GM10847 (cell line): ENCODE data around the gene CACNA2D4.

Experiments used
- POLR2A ChIP-seq: IDR thresholded peaks from 2 replicates; pipeline ENCODE4 v1.6.1; 2011; ENCODE audit not compliant: insufficient read length; ENCODE audit errors: extremely low read depth

CACNA2D4 gene

DNA sequence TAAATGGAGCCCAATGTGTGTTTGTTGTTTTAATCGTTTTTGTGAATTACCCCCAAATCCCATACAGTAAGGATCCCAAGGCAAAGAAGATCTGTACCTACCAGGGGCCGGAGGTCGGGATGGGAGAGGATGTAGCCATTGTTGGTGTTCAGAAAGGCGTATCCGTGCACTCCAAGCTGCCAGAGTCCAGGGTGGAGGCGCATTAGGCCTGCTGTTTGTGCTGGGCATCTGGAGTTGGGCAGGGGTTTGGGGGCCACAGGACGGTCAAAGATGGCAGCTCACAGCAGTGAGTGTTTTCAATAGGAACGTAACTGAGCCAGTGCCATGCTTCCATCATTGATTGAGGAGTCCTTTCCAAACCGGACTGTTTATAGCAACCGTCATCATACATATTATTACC, 40.2 kb downstream of the CACNA2D4 start:
- TF ChIP-seq POLR2A: no peak

DNA sequence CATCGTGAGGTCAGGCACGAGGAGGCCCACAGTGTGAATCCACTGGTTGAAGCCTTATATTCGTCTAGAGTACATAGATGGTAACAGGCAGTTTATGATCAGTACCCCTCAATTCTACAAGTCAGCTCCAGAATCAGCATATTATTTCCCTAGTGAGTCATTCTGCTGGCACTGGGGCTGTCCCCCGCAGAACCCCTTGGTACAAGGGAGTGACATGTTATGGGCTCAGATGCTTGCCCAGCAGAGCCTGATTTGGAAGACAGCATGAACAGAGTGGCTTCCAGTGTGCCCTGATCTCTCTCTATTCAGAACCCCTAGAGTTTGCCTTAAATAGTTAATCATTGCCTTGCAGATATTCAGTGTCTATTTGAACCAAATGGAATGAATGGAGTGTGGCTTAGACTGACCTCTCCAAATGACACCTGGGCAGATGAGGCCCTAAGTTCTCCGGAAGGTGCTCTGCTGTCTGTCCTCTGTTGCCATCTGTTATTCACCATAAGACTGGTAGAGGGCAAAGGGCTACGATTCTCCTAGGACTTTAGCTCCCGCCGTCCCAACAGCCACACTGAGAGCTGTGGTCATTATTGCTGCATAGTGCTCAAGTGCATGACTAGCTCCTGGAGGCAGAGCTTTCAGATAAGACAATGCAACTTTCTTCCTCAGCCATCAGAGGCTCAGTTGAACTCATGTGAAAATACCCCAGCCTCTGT, 41.1 kb downstream of the CACNA2D4 start:
- no peak for TF ChIP-seq POLR2A

DNA sequence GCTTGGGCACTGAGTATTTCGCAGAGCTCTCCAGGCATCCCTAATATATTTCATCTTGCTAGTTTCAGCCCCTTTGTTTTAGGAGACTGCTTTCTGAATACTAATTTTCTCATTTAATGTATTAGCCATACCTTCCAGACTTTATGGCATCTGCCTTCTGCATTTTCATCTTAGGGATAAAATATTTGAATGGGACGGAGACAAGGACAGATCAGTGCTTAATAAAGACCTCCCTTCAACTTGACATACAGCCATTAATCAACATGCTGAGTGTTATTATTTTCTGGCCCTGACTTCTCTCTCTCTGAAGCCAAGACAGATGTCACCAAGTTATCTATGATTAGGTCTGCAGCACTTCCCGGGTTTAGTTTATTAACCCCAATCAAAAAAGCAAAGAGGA, 42.4 kb downstream of the CACNA2D4 start:
- no peak for TF ChIP-seq POLR2A

DNA sequence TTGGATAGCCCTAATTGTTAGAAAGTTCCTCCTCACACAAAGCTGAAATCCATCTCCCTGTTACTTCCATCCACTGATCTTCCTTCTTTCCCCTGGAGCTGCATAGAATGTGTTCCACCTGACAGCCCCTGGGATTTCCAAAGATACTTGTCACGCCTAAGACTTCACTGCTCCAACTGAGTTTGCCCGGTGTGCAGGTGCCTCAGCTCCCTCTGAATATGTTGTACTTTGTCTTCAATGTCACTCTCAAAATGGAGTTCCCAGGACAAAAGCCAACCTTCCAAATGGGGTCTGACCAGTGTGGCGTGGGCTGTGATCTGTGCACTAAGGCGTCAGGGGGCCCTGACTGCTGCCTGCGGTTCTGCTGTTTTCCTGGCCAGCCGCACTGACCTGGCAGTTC, 42.8 kb downstream of the CACNA2D4 start:
- no peak for TF ChIP-seq POLR2A

DNA sequence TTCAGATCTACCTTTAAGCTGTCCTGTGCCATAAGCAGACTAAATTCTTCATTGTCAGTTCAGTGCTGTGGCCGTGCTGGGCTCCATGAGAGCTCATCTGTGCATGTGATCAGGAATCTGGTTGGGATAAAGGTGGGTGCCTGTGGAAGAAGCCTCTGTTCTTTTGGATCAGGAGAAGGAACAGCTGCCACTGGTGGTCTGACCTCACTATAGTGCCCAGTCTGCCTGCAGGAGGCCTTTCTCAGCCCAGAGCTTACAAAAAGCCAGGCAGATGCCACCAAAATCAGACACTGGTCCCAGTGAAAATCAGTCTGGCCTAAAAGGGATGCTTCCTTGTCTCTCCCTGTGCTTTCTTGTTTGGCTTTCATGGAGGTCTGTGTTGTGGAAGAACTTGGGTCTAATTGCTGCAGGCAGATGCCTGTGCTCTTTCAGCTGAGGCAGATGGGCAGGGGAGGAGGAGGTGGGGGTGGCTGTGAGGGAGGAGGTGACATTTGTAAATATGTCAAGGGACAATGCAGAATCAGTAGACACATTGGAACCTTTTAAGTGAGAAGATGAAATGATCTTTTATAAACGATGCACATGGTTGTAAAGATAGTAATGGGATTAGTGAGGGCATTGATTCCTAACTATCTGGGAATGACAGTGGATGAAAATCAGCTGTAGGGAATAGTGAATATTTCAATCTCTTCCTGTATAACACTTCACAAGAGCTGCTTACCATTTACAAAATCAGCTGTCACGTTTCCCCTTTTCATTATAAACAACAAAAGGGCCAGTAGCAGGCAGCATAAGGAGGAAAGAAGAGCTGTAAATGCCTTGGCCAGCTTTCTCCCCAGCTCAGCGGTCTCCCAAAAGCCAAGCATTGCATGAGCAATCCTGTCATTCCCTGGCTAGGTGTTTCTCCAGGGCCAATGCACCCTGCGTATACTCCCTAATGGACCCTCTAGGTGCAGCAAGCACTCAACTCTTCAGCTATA, 44.6 kb downstream of the CACNA2D4 start:
- TF ChIP-seq POLR2A: no peak

DNA sequence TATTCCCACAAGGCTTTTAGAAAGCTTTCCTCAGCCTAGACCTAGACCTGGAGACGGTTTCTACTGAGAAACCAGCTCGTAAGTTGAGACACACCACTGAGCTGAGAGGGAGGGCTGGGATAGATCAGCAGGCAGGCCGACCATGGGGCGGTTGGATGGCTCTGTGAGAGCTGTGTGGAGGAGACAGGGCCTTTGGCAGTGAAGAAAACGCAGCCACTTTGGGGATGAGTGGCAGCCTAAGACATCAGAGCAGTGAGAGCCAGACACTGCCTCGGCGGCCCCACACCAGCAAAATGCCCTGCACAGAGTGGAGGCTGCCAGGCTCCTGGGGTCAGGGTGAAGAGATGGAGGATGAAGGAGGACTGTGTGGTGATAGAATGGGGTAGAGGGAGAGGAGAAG, 46.0 kb downstream of the CACNA2D4 start:
- no peak for TF ChIP-seq POLR2A

DNA sequence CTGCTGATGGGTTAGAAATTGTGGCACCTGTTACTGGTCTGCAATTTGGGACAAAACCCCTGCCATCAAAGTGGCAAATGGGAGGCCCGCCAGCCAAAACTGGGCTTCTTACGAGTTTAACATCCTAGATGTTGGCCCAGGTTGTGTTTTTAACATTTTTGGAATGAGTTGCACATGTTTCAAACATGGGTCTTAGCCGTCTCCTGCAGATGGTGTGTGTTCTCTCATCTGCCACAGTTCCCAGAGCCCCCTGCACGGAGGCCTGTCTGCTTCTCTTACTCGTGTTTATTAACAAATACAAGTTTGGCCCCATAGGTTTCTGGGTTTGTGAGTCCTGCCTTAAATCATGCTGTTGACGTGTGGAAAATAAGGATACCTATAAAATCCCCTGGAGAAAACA, 46.5 kb downstream of the CACNA2D4 start:
- TF ChIP-seq POLR2A: no peak

DNA sequence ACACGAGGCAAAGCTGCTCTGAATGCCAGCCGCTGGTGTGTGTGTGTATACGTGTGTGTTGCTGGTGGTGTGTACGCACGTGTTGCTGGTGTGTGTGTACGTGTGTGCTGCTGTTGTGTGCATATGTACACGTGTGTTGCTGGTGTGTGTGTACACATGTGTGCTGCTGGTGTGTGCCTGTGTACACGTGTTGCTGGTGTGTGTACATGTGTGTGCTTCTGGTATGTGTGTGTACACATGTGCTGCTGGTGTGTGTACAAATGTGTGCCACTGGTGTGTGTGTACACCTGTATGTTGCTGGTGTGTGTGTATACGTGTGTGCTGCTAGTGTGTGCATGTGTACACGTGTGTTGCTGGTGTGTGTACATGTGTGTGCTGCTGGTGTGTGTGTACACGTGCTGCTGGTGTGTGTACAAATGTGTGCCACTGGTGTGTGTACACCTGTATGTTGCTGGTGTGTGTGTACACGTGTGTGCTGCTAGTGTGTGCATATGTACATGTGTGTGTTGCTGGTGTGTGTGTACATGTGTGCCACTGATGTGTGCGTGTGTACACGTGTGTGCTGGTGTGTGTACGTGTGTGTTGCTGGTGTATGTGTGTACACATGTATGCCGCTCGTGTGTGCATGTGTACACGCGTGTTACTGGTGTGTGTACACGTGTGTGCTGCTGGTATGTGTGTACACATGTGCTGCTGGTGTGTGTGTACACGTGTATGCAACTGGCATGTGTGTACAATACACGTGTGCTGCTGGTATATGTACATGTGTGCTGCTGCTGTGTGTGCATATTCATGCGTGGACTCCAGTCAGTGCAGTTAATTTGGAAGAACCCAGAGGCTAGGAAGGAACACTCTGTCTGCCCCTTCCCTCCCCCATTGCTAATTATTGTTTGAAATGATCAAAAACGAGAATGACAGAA, 47.2 kb downstream of the CACNA2D4 start:
- no peak for TF ChIP-seq POLR2A

DNA sequence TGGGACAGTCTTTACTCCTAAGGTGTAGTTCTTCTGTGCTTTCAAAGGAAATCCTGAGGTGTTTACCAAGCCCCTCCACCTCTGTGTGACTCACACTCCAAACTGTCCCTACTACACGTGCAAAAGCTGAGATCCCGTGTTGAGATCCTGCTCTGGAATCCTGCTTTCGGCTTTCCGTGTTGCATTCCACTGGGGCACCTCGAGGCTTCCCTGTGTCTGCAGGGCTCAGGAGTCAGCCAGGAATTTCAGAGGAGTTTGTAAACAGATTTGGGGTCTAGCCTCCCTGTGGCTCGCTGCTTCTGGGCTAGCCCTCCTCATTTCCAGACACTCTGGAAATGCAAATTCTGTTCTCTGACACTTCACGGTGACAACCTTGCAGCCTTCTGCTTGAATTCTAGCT, 48.4 kb downstream of the CACNA2D4 start:
- no peak for TF ChIP-seq POLR2A

DNA sequence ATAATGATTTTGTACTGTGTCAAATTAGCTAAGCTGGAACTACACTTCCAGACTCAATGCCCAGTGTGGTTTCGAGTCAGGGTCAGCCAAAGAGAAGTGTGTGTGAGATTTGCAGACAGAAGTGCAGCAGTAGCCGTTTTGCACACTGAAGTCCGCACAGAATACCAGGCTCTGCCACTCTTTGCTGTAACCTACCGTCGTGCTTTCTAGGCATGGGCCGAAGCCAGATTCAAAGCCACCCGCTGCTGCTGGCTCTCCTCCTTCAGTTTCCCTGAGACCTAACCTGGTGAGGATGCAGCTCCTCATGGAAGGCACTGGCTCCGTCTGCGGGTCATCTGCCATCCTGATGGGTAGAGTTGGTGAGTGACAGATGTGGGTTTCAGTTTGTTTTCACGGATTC, 49.3 kb downstream of the CACNA2D4 start:
- no peak for TF ChIP-seq POLR2A

DNA sequence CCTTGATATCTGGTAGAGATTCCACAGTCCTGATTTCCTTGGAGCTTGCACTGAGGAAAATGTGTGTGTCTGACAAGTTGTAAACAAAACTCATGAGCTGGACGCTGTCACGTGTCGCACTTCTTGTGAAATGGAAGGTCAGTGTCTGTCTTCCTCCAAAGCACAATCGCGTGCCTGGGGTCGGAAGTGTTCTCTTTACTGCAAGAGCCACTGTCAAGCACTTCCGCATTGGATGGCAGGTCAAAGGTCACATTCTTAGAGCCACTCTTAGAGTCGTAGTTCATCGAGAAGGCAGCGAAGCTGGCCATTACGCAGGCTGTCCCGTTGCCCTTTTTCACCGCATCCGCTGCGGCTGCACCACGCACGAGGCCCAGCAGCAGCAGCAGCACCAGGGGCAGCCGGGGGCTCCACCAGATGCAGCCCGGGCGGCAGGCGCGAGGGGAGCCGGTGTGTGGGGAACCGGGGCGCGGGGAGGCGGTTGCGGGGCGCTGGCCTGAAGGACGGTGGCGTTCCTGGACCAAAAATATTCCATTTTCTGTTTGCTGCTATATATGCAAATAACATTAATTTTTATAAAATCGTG, 53.1 kb downstream of the CACNA2D4 start:
- TF ChIP-seq POLR2A: no peak

DNA sequence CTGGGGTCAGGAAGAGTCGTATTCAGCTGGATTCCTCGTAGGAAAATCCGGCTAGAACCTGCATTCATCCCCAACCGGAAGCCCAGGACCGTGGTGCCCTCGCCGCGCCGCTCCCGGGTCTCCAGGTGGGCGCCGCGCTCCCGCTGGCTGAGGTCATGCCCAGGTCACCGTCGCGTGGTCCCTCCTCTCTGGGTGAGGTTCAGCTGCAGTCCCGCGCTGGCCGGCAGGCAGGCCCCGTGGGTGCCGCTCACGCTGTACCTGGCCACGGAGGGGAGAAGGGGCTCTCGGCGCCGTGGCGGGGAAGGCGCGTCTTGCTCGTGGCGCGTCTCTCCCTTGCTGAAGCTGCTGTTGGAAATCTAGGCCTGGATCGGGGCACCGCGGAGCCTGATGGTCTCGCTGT, 53.6 kb downstream of the CACNA2D4 start:
- TF ChIP-seq POLR2A: no peak

DNA sequence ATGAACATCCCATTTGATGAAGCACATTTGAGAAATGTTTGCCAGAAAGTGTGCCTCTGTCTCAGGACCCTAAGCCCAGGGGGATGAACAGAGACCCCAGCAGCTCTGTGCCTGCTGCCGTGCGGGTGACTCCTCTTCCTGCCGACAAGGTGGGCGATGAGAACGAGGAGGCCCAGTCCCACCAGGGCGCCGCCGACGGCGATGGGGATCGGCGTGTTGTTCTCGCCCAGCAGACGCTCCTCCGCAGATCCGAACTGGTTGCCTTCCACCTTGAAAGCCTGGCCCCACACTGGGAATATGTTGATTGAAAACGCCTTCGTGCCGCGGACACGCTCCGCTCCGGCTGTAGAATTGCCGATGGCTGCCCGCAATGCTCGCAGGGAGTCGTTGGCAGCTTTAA, 54.0 kb downstream of the CACNA2D4 start:
- TF ChIP-seq POLR2A: no peak

DNA sequence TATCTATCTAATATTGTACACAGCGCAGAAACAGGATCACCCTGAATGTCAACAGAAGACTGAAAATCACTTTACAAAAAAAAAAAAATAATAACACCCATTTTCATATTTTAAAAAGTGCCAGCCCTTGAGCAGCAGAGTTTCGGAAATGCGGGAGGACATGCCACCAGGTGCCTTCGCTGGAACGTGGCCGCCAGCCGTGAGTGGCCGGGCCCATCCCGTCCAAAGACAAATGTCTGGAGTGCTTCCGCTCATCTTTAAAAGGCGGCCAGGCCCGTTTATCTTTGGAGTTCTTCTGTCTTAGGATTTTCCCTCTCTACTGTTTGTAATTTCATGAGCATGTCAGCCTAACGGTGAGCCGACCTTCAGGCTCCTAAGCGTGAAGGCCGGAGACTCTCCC, 54.6 kb downstream of the CACNA2D4 start:
- TF ChIP-seq POLR2A: no peak

DNA sequence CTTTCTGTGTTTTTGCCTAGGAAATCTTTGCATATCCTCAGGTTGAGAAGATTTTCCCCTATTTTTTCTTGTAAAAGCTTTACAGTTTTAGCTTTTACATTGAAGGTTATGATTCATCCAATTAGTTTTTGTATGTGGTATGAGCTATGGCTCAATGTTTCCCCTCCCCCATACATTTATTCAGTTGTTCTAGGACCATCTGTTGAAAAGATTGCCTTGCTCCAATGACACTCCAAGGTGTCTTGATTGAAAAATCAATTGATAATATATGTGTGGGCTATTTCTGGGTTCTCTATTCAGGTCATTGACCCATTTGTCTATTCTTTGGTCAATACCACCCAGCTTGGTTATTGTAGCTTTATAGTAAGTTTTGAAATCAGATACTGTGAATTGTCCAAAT, 55.5 kb downstream of the CACNA2D4 start:
- TF ChIP-seq POLR2A: no peak

DNA sequence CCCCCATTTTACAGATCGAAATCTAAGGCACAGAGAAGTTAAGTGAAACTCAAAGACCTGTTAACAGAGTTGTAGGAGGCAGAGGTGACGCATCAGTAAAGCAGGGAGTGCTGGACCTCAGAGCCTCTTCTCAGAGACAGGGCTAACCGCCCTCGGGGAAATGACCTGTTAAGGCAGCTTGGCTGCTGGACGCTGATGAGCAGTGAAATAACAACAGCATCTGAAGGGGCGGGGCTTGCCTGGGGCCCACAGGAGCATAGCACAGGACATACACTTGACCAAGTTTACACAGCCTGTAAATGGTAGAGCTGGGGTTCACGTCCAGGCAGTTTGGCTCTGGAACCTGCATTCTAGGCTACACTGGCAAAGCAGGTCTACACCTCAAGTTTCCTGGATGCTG, 58.8 kb downstream of the CACNA2D4 start:
- TF ChIP-seq POLR2A: no peak

DNA sequence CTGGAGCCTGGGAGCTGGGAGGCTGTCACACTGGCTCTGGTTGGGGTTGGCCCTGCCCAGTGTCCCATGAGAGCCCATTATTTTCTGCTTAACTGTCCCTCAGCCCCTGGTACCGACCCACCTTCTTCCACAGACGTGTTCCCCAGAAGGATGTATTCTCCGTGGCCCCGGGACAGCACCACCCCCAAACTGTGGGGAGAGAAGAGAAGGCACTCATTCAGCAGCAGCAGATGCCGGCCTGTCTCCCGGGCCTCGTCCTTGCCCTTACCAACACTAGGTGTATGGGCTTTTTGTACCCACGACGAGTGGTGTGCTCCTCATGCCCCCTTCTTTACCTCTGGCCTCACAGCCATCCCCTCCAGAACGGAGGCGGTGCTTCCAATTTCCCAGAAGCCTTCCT, 60.0 kb downstream of the CACNA2D4 start:
- TF ChIP-seq POLR2A: no peak
